IPS-NIHi7 (cell line): Measurements from ENCODE around the gene ANO6.

ENCODE experiments used
- DNase-seq: peaks from one replicate; pipeline ENCODE4 v3.0.0; 2012; ENCODE audit warnings: mixed read lengths; ENCODE audit errors: extremely low spot score

ANO6 gene

GRCh38 chr12:45400991-45401390 is 185.1 kb downstream of the ANO6 start:
- DNase-seq, result no peak

DNA sequence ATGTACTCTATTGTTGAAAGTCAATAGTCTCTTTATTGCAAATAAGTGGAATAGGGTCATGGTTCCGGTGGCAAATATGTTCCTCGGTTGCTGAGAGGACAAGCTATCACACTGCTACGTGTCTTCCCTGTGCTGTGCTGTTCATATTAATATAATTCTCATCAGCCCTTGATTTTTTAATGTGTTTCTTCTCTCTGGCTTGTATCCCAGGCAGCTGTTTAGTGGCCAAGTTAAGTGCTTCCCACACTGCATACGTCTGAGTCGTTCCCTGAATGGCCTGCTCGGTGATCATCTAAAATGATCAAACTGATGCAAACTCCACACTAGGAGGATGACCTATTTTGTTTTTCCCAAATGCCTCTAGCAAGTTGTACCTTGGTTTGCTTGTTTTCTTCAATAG is 186.4 kb downstream of the ANO6 start:
- DNase-seq, result no peak

DNA sequence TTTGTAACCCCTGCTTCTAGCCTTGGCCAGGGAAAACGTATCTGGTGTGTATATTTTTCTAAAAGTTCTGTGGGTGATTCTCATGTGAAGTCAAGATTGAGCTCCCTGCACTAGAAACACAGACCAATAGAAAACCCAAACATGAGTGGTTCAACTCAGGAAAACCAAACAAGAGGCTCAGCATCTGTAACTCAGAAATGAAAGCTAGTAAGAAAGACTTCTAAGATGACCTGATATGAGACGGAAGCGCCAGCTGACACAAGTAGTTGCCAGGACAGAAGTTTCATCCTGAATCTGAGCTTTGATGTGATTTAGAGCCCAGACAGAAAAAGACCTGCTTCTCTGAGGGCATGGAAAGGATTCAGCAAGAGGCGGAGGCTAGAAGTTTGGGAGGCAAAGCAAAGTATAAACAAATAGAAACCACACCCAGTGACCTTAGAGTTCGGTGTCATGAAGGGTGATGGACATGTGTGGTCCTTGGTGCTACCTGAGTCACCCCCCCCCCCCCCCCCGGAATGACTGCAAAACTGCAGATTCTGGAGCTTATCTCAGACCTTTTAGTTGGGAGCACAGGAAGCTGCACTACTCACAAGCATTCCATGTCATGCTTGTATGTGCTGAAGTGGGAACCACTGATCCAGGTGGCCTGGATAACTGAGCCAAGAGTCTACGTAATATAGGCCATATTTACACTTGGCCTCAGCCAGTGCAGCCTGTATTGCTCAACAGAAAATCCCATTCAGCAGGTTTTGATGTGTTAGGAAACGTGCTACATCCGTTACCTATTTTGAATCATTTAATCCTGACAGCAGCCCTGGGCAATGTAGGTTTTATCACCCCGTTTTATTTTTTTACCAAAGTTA is 191.3 kb downstream of the ANO6 start:
- no peak for DNase-seq

- DNase-seq, result no peak
Measured at GRCh38 chr12:45407981-45408728, 192.3 kb downstream of the ANO6 start.

DNA sequence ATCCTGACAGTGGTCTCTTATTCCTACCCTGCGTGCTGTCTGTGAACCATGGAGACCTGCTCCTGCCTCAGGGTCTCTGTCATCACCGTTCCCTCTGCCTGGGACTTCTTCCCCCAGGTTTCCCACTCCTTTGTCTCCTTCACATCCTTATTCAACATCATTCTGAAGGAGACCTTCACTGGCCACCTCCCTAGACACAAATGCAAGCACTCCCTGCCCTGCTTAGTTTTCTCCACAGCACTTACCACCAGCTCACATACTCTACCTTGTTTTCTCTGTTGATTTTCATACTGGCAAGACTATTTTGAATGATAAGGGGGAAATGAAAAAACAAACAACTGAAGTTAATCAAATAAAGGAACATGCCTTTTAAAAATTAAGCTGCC is 192.8 kb downstream of the ANO6 start:
- DNase-seq, result no peak

DNA sequence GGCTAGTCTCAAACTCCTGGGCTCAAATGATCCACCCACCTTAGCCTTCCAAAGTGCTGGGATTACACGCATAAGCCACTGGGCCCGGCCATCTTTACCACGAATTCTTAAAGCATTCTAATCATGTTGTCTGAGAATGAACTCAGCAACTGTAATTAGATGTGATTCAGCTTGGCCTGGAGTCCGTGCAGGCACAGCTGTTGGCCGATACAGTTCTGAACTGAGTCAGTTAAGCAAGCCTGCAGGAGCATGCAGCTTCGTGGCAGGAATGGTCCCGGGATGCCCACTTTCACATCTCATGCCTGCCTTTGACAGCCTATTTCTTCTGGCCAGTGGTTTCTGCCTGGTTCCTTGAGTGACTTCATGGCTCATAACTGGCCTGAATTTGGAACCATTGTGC is 194.1 kb downstream of the ANO6 start:
- no peak for DNase-seq

- DNase-seq, result no peak
Measured at GRCh38 chr12:45411626-45412025, 195.7 kb downstream of the ANO6 start.

DNA sequence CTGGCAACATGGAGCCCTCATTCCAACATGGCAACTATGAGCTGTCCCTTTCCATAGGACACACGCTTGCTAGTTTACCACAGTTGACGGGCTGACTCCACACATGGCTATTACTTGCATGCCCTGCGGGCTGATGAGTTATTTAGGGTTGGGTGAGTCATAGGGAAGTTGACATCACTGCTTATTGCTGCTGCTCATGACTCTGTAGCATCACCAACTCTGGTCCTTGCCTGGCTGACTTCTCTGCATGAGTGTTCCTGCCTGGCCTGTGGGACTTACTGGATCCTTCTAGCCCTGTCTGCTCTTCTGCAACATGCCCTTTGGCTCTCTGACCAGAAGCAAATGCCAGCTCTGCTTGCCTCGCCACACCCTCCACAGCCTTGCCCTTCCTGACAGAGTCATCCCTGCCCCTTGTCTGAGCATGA is 199.5 kb downstream of the ANO6 start:
- DNase-seq, result peak; percentile 20

DNA sequence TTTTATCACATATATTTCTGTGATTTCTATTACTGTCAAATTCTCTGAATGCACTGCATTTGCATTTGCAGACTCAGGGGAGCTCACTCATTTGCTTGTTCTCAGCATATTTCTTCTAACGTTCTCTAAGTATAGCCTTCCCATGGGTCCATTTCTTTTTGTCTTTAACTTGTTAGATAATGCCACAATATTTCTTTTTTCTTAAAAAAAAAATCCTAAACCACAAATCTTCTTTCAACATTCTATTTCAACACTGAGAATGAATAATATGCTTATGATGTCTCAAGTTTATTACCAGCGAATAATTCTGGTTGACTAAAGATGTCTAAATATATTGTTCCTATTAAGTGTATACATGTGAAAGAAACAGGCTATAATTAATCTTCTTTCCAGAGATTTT is 200.2 kb downstream of the ANO6 start:
- no peak for DNase-seq

DNA sequence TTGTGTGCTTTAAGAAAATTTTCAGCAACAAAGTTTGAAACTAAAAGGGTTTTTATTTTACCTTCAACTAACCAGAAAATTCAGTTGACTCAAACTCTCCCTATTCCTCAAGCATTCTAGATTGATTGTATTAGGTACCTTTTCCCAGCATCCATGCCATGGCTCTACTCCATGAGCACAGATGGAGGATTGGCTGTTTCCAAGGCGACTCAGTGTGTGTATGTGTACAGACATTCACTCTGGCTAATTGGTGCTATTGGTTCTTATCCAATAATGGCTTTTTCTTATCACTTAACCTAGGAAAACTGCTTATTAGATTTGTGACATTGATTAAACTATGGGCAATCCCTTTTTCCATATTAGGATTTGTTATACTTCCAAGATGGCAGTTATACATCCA is 202.6 kb downstream of the ANO6 start:
- no peak for DNase-seq

DNA sequence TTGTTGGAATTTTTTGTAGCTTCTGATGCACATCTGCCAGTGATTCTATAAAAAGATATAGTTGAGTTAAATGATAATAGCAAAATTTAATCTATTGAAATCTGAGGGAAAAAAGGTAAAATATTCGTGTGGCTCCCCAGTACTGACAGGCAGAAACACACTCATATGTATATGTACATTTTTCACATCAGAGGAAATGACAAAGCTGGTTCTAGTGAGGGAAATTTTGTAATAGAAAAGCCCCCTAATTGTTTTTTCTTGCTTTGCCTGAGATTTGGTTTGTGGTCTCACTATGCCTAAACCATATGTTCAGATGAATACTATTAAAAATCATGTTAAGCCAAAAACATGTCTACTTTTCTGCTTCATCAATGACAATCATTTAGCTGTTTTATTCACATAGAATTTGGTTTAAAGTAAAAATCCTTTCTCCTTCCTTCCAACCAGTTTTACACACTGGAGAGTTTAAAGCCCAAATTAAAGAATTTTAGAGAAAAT is 203.5 kb downstream of the ANO6 start:
- no peak for DNase-seq

GRCh38 chr12:45421736-45422135 is 205.8 kb downstream of the ANO6 start:
- no peak for DNase-seq

DNA sequence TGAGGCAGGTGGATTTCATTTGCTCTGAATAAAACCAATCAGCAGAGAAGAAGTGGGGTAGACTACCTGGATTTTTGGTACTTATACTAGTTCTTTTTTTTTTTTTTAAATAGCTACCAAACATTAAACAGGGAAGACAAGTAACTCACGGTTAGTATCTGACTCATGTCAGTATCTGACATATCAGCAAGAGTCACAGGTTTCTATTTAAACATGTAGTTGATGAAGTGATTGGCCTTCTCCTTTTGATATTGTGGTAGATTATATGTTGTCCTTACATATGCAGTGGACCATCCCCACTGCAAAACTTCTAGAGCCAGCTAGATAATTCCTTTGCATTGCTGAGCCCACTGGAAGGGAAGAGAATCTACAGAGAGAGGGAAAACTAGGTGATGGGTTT is 208.0 kb downstream of the ANO6 start:
- no peak for DNase-seq

DNA sequence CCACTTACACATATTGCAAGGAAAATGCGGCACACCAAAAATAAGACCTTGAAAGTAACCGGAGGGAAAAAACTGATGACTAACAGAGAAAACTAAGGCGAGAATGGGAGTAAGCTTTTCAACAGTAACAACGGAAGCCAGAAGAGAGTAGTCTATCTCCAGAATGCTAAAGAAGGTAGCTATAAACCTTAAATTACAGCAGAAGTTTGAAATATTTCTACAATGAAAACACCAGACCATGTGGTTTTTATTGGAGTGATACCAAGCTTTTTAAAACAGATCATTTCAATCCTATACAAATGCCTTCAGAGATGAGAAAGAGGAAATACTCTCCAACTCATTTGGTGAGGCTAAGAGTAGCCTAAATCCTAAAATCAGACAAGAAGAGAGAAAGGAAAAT is 209.5 kb downstream of the ANO6 start:
- DNase-seq, result no peak

- DNase-seq, result no peak
Measured at GRCh38 chr12:45426294-45426693, 210.4 kb downstream of the ANO6 start.

DNA sequence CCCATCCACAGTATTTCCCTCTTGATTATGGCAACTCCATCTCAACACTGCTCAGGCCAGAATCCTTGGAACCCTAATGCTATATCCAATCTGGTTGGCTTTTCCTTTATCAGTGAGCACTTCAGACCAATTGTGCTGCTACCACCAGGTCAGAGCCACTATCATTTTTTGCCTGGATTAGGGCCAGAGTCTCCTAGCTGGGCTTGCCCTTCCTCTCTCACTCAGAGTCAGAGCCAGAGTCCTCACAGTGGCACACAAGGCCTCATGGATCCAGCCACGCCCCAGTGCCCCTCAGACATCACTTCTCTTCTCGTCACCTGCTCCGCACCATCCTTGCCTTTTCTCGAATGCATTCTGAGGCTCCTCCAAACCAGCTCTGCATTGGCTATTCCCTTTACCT is 211.1 kb downstream of the ANO6 start:
- DNase-seq, result no peak

DNA sequence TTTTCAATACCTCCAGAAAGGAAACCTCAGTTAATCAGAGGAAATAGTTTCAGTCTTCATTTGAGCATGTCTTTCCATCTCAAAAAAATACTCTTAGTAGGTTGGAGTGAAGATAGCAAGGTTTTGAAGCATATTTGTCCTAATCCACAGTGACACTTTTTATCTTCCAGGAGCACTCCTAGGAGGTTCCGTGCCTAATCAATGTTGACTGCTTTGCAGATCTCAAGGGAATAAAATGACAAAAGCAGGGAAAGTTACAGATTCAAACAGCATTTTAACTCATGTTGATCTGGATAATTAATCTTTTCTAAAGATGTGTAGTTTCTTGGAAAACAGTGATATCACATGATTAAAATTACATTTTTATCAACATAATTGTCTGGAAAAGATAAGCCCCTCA is 213.9 kb downstream of the ANO6 start:
- DNase-seq, result no peak

DNA sequence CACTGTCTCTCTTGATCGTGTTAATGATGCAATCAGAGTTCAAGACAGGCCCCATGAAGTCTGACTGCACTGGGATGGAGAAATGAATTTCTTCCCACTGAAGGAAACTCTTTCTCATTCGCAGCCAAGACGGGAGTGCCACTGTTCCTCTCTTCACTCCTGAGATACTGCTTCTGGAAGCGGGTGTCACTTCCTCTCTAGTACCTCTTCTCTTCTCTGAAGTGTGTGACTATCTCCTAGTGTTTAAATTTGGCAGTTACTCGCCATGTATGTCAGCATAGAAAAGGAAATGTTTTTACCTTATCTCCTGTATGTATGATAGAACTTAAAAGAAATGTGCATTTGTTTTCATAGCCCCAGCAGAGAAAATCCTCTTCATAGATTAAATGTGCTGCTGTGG is 215.2 kb downstream of the ANO6 start:
- no peak for DNase-seq

GRCh38 chr12:45432710-45433109 is 216.8 kb downstream of the ANO6 start:
- no peak for DNase-seq

DNA sequence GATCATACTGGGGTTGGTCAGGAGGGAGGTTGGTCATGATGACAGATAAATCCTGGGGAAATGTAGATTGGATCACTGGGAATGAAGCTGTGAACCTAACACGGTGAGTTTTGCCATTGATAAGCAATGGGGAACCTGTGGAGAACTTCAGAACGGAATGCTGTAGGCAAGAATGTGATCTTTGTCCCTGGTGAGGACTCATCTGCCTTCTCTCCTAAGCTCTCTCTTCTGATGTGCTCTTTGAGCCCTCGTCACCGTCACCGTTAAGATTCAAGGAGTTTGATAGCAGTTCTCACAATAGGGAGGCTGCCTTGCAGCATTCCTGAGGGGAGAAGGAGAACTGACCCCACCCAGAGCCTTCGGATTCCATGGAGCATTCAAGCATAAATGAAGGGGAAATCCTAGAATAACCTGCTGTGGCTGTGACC is 217.6 kb downstream of the ANO6 start:
- DNase-seq, result peak; percentile 65

DNA sequence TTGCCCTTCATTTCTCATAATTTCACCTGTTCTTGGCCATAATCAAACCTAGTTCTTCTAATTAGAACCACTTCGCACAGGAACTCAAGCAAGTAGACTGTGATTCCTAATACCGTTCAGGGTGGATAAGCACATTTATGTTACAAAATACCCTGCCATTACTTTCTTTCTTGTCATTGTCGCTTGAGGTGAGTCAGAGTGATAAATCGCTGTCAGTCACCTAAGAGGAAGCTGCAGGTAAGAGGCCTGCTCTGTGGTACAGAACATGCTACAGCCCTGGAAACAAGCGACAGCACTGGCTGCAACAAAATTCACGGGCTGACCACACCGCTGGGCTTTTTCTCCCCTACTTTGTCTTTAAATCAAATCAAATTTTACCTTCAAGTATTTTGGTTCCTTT is 218.2 kb downstream of the ANO6 start:
- no peak for DNase-seq

GRCh38 chr12:45435945-45436710 is 220.2 kb downstream of the ANO6 start:
- DNase-seq, result no peak
